ENCODE data around the gene HNRNPR. TPM values are rescaled to one million over a fixed set of nuclear protein-coding genes. Genes with fewer than 3 reads are reported as not detected.

Gene HNRNPR
- total RNA-seq, 1 experiment from 2014 or later: 194 TPM

GRCh38 chr1:23356471-23357137, 12.5 kb upstream of the HNRNPR start:
- RAD21 ChIA-PET (ENCODE audit: low non-redundant PET in 1 of 2, low total read pairs in 2 of 2, uncharacterized antibody in 2 of 2, unreplicated experiment in 2 of 2): no interaction called here

More at GRCh38 chr1:23356471-23357137, 12.5 kb upstream of the HNRNPR start:
- no peaks in the 10 kb centered on the region for H3K9me2 ChIP-seq (ENCODE audit: insufficient read depth)
- no peak for DNase-seq (ENCODE audit: low read depth, low spot score)
- peaks cover 2 to 9% of the 10 kb centered on the region in 2 experiments; a peak in 3 of 4 replicates for H3K36me3 ChIP-seq (ENCODE audit: control insufficient read depth in 1 of 2, insufficient read depth in 2 of 2, low read length in 2 of 2)
- intact Hi-C loops (cut with micrococcal nuclease): loop anchor here (1.0 kb wide), 1 partner anchor 26 kb away; no protein-coding TSS in a partner anchor
- CTCF ChIA-PET: no interaction called here
- no peak for TF ChIP-seq POLR2AphosphoS5 (IDR thresholded peaks at IDR 0.05; ENCODE audit: low read depth, low read length)
- TF ChIP-seq, protein P1, sequence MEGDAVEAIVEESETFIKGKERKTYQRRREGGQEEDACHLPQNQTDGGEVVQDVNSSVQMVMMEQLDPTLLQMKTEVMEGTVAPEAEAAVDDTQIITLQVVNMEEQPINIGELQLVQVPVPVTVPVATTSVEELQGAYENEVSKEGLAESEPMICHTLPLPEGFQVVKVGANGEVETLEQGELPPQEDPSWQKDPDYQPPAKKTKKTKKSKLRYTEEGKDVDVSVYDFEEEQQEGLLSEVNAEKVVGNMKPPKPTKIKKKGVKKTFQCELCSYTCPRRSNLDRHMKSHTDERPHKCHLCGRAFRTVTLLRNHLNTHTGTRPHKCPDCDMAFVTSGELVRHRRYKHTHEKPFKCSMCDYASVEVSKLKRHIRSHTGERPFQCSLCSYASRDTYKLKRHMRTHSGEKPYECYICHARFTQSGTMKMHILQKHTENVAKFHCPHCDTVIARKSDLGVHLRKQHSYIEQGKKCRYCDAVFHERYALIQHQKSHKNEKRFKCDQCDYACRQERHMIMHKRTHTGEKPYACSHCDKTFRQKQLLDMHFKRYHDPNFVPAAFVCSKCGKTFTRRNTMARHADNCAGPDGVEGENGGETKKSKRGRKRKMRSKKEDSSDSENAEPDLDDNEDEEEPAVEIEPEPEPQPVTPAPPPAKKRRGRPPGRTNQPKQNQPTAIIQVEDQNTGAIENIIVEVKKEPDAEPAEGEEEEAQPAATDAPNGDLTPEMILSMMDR (IDR thresholded peaks at IDR 0.05 in 2 of 3, conservative IDR thresholded peaks at IDR 0.05 in 1 of 3; ENCODE audit: borderline replicate concordance in 1 of 3, insufficient read depth in 1 of 3, low read depth in 2 of 3, low read length in 2 of 3): no peak
- no peak for TF ChIP-seq ELF1 (IDR thresholded peaks at IDR 0.05; ENCODE audit: borderline replicate concordance, low read depth)
- TF ChIP-seq EZH2phosphoT487 (IDR thresholded peaks at IDR 0.05; ENCODE audit: borderline replicate concordance): no peak
- no peak for TF ChIP-seq ZFX (IDR thresholded peaks at IDR 0.05)
- TF ChIP-seq ZNF274 (IDR thresholded peaks at IDR 0.05; ENCODE audit: low read depth, low read length): no peak
- no peak for TF ChIP-seq RAD21 (IDR thresholded peaks at IDR 0.05; ENCODE audit: low read depth)
- TF ChIP-seq, protein P2, sequence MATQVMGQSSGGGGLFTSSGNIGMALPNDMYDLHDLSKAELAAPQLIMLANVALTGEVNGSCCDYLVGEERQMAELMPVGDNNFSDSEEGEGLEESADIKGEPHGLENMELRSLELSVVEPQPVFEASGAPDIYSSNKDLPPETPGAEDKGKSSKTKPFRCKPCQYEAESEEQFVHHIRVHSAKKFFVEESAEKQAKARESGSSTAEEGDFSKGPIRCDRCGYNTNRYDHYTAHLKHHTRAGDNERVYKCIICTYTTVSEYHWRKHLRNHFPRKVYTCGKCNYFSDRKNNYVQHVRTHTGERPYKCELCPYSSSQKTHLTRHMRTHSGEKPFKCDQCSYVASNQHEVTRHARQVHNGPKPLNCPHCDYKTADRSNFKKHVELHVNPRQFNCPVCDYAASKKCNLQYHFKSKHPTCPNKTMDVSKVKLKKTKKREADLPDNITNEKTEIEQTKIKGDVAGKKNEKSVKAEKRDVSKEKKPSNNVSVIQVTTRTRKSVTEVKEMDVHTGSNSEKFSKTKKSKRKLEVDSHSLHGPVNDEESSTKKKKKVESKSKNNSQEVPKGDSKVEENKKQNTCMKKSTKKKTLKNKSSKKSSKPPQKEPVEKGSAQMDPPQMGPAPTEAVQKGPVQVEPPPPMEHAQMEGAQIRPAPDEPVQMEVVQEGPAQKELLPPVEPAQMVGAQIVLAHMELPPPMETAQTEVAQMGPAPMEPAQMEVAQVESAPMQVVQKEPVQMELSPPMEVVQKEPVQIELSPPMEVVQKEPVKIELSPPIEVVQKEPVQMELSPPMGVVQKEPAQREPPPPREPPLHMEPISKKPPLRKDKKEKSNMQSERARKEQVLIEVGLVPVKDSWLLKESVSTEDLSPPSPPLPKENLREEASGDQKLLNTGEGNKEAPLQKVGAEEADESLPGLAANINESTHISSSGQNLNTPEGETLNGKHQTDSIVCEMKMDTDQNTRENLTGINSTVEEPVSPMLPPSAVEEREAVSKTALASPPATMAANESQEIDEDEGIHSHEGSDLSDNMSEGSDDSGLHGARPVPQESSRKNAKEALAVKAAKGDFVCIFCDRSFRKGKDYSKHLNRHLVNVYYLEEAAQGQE (IDR thresholded peaks at IDR 0.05; ENCODE audit: low read depth): no peak
- TF ChIP-seq JUND (IDR thresholded peaks at IDR 0.05): no peak
- H3K9me3 ChIP-seq (ENCODE audit: control insufficient read depth in 1 of 2, insufficient read depth in 1 of 2, low read depth in 1 of 2, low read length in 2 of 2): peaks cover 12 to 20% of the 10 kb centered on the region in 2 experiments; a peak in 3 of 4 replicates
- no TSS peak for BruUV-seq (replicated peaks)
- H3K4me1 ChIP-seq (ENCODE audit: control insufficient read depth in 1 of 2, insufficient read depth in 2 of 2, low read length in 2 of 2): peaks cover 0 to 7% of the 10 kb centered on the region in 2 experiments; a peak in 1 of 4 replicates
- H3K27me3 ChIP-seq (ENCODE audit: insufficient read depth, low read length): no peaks in the 10 kb centered on the region
- H3K9ac ChIP-seq (ENCODE audit: low read length): no peak overlapping the region
- H4K20me1 ChIP-seq (ENCODE audit: insufficient read depth): no peaks in the 10 kb centered on the region
- no peak overlapping the region for H2AFZ ChIP-seq (ENCODE audit: low read depth, low read length, poor library complexity, severe bottlenecking)
- no peak for ATAC-seq
- POLR2A ChIA-PET: interaction anchor here (1.5 to 1.7 kb wide), 2 partner anchors 11 to 12 kb away, joined by 3 to 5 read pairs; partner anchors contain the start of gene HNRNPR
- no peaks in the 10 kb centered on the region for H3K79me2 ChIP-seq (ENCODE audit: insufficient read depth, low read length)
- H3K4me2 ChIP-seq (ENCODE audit: low read length): no peak overlapping the region
- H3K27ac ChIP-seq (ENCODE audit: low read depth, low read length): no peak overlapping the region
- H3K4me3 ChIP-seq (replicated peaks in 1 of 2; ENCODE audit: low read depth in 1 of 2, low read length in 2 of 2): no peak overlapping the region
